GM19397 (cell line): ENCODE data around the gene MESP2.

Experiments
- ATAC-seq: cut with Tn5 transposase; IDR thresholded peaks from one replicate; pipeline ENCODE4 v1.9.1; 2021; ENCODE audit warnings: mild to moderate bottlenecking, moderate library complexity; ENCODE audit not compliant: unreplicated experiment

Gene MESP2, protein sequence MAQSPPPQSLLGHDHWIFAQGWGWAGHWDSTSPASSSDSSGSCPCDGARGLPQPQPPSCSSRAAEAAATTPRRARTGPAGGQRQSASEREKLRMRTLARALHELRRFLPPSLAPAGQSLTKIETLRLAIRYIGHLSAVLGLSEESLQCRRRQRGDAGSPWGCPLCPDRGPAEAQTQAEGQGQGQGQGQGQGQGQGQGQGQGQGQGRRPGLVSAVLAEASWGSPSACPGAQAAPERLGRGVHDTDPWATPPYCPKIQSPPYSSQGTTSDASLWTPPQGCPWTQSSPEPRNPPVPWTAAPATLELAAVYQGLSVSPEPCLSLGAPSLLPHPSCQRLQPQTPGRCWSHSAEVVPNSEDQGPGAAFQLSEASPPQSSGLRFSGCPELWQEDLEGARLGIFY

DNA sequence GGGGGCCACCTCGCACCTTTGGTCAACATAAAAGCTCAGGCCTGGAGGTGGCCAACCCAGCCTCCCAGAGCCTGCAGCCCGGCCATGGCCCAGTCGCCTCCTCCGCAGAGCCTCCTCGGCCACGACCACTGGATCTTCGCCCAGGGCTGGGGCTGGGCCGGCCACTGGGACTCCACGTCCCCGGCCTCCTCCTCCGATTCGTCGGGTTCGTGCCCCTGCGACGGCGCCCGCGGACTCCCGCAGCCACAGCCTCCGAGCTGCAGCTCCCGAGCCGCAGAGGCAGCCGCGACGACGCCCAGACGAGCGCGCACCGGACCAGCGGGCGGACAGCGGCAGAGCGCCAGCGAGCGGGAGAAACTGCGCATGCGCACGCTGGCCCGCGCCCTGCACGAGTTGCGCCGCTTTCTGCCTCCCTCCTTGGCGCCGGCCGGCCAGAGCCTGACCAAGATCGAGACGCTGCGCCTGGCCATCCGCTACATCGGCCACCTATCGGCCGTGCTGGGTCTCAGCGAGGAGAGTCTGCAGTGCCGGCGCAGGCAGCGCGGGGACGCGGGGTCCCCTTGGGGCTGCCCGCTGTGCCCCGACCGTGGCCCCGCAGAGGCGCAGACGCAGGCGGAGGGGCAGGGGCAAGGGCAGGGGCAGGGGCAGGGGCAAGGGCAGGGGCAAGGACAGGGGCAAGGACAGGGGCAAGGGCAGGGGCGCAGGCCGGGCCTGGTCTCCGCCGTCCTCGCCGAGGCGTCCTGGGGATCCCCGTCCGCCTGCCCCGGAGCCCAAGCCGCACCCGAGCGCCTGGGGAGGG is at the start of gene MESP2:
TSS of gene MESP2 (plus strand) at position 59 of the 799 bp plus-strand sequence. CDS start at position 85, 26 bp downstream.
- peak; percentile 72 for ATAC-seq

DNA sequence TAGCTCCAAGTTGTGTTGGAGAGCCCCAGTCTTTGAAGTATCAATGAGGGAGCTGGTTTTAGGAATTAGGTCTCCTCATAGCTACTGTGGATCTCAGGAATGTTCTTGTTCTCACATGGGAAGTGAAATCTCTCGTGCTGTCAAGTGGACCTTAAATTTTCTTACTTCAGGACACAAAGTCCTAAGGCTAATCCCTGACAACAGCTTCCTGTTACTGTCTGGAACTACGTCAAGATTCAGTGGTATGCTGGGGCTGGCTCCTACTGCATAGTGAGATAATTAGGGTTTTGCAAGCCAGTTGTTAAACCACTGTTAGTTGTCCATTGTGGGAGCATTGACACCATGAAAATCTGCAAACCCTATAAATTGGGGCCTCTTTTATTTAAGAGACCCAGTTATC is 47.9 kb upstream of the MESP2 start:
- no peak for ATAC-seq

DNA sequence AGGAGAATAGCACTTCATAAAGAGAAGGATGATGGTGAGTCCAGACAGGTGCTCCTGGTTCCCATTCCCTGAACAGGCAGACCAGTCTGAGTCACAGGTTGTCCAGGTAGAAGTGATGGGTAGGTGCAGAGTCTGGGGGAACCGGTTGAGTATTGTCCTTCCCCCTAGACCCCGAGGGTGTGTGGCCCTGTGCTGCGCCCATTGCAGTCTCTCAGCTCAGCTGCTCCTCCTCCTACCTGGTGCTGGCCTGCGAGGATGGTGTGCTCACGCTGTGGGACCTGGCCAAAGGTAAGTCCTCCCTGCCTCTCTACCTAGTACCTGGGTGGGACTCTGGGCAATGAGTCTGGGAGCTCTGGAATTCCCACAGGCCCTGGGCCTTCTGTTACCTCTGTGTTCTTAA is 44.9 kb upstream of the MESP2 start:
- ATAC-seq, result no peak

DNA sequence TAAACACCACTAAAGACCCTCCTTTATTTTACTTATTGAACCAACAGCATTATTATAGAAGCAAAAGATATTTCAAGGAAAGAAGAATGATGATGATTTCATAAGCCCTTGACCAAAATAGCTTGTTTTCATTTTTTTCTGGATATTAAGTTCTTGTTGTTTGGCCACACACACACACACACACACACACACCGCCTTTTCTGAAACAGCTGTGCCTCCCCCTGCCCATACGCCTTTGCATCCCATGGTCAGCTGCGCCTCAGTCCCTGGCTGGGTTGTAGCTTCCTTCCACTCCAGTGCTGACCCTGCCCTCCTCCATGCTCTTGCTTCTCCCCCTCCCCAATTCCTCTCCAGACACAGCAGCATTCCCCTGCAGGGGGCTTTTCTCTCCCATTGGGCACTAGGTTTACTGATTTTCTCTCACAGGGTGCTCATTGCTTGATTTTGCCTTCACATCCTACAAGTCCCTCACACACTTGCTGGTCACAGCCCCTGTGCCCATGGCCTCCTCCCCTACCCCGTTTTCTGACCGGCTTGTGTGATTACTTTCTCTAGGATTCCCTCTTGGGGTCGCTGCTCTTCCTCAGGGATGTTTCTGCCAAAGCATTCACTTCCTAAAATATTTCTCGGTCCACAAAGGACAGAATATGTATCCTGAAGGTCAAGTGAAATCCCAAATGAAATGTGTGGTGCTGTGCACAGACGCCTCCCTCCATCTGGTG is 43.5 kb upstream of the MESP2 start:
- no peak for ATAC-seq

DNA sequence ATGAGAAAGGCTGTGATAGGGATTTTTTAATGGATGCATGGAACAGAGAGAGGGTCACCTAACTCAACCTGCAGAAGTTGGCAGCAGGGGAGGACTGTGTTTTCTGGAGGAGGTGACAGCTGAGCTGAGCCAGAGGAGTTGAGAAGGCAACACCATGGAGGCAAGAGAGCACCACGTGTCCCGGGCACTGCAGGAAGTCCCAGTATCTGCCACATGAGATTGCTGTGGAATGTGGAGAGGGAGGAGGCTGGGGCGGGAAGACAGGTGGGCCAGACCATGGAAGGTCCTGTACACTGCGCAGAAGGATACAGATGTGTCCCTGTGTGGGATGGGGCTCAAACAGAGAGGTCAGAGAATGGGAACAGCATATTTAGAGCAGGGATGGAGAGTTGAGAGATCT is 40.4 kb upstream of the MESP2 start:
- no peak for ATAC-seq

DNA sequence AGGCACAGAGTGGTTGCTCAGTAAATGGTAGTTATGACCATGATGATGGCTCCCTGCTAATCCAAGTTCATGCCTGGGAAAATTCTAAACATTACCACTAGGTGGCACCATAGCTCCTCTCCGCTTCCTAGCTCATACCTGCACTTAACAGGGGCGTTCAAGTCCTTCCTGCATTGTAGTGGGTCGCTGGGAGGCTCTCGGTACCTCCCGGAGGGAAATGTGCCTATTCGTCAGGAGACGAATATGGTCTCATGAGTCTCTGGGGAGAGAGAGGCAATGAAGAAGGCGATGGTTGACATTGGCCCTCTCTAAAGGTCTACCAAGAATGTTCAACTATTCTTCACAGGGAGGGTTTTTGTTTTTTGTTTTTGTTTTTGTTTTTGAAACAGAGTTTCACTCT is 36.0 kb upstream of the MESP2 start:
- peak; percentile 69 for ATAC-seq

DNA sequence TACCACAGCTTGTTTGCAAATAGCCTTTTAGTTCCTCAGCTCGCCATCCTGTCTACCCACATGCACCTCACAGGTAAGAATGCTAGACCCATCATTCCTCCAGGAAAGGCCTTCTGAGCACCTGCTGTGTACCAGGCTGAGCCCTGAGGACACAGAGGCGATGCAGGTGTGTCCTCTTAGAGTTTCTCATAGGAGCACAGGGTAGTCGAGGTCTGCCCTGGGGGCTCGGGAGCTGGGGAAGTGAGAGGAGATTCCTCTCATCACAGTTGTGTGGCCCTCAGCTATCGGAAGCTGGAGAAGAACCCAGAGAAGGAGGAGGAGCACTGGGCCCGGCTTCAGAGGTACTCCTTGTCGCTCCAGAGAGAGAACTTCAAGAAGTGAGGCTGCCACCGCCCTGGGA is 33.1 kb upstream of the MESP2 start:
- no peak for ATAC-seq

DNA sequence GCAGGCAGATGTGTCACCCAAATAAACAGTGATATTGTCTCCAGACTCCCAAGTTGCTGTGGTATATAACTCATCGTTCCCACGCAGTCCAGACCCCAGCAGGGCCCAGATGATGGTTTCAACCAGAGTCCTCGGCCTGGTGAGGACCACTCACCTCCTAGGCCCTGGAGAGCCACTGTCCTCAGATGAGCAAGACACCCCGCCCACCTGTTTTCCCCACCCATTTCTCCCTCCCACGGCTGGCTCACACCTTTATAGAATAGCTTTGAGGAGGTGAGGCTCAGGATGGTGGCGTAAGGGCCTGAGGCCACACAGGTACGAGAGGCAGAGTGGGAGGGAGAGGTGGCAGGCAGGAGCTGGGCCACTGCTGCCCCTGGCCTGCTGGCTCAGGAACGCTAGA is 32.5 kb upstream of the MESP2 start:
- no peak for ATAC-seq

DNA sequence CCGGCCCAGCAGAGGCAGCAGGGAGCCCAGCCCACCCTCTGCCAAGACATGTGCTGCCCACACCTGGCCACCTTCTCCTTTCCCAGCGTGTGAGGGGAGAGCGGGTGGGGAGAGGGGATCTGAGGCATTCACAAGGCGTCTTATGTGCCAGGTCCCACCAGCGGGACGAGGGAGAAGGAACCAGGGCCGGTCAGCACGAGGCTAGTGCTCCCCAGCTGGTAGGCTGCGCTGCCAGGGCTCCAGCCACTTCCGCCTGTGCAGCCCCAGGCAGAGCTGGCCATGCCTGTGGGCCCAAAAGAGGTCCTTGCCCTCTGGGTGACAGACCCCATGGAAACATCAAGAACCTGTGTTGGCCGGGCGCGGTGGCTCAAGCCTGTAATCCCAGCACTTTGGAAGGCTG is 31.0 kb upstream of the MESP2 start:
- no peak for ATAC-seq

DNA sequence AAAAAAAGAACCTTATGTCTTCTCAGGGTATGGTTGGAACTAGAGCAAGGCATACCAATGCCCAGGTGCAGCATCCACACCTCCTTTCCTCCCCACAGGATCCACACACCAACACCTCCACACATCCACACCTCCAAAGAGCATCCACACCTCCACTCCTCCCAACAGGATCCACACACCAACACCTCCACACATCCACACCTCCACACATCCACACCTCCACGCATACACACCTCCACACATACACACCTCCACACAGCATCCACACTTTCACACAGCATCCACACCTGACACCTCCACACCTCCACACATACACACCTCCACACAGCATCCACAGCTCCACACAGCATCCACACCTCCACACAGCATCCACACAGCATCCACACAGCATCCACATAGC is 30.4 kb upstream of the MESP2 start:
- no peak for ATAC-seq

DNA sequence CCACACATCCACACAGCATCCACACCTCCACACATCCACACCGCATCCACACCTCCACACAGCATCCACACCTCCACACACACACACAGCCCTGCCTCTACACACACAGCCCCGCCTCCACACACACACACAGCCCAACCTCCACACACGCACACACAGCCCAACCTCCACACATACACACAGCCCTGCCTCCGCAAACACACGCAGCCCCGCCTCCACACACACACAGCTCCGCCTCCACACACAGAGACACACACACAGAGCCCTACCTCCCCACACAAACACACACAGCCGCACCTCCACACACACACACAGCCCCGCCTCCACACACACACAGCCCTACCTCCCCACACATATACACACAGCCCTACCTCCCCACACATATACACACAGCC is 29.7 kb upstream of the MESP2 start:
- no peak for ATAC-seq

DNA sequence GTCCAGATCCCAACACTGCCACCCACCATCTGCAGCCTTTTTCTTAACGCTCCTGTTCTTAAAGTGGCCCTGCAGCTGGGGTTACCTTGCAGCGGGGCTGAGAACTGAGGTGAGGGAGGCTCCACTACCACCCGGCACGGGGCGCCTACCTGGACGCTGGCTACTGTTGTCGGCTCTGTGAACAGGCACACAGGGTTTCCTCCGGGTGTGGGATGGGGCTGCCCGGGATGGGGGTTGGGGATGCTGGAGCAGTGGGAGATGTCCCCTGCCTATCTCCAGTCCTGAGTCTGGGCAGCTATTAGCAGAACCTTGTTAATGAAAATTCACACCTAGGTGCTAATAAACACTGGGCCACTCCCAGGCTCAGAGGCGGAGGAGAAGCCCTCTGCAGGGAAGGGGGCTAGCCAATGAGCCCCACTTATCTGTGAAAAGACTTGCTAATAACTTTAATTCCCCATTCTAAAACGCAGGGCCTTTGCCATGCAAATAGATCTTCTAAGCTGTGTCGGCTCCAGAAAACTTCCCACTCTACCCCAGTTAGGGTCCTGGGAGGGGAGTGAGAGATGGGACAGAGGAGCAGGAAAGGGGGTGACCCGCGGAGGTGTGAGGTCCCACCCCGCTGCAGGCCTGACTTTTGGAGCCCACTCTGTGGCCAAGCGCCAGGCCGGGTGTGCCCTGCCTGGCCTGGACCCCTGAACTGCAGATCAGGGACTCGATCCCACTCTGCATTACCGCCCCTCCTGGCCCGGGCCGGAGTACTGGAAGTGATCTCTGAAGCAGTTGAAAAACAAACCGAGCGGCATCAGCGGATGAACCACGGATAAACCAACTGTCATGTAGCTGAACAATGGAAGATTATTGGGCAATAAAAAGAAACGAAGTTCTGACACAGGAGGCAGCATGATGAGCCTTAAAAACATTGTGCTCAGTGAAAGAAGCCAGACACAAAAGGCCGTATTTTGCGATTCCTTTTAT is 28.1 kb upstream of the MESP2 start:
- no peak for ATAC-seq

DNA sequence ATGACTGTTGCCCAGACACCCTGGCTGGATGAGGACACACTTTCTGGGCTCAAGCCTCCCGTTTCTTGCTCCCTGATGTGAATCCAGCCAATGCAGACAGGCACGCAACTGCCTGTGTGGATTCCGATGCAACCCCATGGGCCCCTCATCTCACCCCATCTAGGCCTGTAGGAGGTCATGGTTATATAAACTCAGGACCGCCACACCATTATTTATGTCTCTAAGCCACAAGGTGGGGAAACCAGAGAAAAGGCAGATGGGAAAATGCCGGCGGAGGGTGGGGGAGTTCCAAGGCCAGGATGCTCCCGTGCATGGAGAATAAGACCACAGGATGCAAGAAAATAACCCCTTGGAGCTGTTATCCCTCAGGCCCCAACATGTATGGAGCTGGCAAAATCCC is 27.1 kb upstream of the MESP2 start:
- ATAC-seq, result no peak

DNA sequence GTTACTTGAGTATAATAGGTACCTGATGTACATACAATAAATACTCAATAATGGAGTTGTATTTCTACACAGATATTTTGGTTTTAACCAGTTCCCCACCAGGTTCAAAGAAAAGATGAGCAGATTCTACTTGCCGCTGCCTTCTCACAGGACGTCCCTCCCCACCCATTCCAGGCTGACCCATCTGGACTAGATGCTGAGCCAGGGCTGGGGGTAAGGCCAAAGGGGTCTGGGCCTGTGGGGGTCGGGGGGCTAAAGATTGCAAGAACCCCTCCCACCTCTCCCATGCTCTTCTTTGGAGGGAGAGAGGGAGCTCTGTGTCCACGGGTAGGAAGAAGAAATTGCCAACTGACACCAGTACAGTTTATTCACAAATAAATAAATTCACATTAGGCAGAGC is 26.6 kb upstream of the MESP2 start:
- no peak for ATAC-seq

DNA sequence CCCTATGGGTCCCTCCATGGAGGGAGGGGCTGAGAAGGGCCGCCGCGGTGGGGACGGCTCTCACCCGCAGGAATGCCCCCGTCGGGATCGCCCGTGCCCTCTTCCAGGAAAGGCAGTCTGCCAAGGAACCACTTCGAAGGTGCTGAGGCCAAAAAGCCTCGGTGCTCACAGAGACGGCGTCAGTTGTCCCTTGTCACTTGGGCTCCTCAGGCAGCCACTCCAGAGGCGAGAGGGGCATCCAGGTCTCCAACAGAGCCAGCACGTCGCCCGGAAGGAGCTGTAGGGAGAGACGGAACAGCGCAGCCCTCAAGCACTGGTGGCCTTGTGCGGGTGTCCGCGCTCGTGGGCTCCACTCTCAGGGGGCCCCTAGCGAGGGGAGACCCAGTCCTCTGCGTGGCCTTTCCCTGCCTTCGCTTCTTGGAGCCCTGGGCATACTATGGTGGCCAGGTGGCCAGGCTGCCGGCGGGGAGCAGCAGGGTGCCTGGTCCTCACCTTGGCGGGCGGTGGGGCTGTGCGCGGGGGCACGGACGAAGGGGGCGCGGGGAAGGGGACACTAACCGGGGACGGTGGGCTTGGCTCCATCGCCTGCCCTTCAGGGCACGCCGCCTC is 26.1 kb upstream of the MESP2 start:
- ATAC-seq, result peak; percentile 2

DNA sequence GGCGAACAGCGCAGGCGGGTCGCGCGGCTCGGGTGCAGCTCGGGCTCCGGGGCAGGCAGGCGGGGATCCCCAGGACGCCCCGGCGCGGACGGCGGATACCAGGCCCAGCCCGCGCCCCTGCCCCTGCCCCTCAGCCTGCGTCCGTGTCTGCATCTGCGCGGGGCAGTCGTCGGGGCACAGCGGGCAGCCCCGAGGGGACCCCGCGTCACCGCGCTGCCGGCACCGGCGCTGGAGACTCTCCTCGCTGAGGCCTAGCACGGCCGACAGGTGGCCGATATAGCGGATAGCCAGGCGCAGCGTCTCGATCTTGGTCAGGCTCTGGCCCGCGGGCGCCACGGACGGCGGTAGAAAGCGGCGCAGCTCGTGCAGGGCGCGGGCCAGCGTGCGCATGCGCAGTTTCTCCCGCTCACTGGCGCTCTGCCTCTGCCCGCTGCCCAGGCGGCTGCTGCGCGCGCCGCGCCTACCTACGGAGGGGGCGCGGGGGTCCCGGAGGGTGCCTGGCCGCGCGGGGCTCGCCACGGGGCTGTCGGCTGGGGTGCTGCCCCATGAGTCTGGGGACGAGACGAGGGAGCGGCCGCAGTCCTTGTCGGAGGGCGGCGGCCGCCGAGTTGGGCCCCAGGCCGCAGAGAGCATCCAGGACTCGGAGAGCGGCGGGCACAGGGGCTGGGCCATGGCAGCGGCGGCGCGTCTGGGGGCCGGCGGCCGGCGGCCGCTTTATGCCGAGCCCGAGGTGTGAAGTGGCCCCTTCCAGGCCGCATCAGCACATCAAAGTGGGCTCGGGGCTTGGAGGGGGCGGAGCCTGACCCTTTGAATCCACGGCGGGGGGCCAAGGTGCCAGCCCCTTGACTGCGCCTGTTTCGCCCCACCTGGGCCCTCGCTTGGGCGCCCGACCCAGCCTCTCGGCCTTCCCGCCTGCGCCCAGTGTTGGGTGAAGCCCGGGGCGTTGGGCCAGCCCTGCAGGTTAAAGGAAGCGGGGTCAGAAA is 25.3 kb upstream of the MESP2 start, which contains the start of gene MESP1:
TSS of gene MESP1 (minus strand) at position 690 of the 983 bp plus-strand sequence. CDS start at position 672, 18 bp downstream.
- peak; percentile 94 for ATAC-seq

DNA sequence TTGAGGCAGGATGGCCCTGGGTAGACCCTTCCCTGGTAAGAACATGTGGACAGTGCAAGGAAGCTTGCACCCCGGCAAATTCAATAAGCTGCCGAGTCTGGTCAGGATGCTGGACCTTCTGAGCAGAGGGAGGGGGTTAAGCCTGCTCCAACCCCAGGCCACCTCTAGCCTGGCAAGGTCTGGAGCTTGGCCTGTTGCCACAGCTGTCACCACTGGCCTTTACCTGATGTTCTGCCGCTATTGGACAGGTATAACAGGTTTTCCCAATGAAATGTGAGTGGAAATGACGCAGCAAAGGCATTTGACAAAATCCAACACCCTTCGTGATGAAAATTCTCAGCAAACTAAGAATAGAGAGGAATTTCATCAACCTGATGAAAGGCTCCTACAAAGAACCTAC is 24.4 kb upstream of the MESP2 start:
- ATAC-seq, result no peak

DNA sequence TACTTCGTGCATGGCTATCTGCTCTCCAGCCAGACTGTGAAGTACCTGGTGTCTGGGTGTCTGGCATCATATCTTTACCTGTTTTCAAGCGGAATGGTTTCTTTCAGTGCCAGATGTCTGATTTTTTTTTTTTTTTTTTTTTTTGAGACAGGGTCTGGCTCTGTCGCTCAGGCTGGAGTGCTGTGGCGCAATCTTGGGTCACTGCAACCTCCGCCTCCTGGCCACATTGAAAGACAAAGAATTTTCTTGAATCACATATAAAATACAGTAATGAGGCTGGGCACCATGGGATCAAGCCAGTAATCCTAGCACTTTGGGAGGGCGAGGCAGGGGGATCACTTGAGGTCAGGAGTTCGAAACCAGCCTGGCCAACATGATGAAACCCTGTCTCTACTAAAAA is 22.3 kb upstream of the MESP2 start:
- ATAC-seq, result no peak
